ENCODE results near the gene HRAS. TPM values are rescaled to one million over a fixed set of nuclear protein-coding genes. Genes with fewer than 3 reads are reported as not detected.

Gene HRAS
- total and polyA plus RNA-seq, 2 of the 8 experiments (the other 6 are each of a cell fraction or from before 2014, with no cell fraction given) = 44.3 to 54.7 TPM

DNA sequence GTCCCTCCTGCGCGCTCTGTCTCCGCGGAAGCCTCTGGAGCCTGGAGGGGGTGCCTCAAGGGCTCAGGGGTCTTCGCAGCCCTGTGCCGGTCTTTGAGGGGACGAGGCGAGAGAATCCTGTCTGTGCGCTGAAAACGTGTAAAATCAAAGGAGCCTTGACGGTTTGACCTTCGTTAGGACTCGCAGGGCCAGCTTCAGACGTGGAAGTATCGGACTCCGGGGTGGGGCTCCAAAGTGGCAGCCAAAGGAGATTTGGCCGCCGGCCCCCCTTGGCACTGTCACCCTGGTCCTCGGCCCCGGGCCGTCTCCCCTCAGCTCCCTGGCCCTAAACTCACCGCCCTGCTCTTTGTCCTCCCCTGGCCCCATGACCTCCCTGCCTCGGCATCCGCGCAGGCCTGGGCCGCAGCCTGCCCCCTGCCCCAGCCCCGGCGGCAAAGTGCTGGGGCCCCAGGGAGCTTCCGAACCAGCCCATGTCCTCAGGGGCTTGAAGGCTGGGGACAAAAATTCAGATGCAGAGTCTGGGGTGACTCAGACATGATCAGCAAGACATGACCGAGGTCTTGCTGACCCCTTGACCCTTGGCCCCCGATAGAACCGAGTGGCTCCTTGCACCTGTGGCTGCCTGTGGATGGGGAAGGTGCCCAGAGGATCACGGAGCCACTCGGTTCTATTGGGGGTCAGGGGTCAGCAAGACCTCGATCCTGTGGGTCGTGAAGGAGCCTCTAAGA, 33.9 kb upstream of the HRAS start:
- Histone ChIP-seq H3K4me1 (replicated peaks in 1 of 4; ENCODE audit: control insufficient read depth in 3 of 4, insufficient read depth in 4 of 4, low read length in 3 of 4) (peaks cover 2 to 24% (median 12%) of the 10 kb centered on the region in 4 experiments; a peak in 6 of 7 replicates), H2BK5ac (ENCODE audit: low read depth, low read length) (no peak overlapping the region), H2AFZ (ENCODE audit: low read length) (no peak overlapping the region), H3K4me3 (ENCODE audit: extremely low read depth in 1 of 4, insufficient read depth in 2 of 4, low read depth in 3 of 4, low read length in 4 of 4) (peak overlapping the region; percentile 20 to 67 (median 36)), H3K9ac (replicated peaks in 1 of 4; ENCODE audit: extremely low read depth in 1 of 4, low read depth in 3 of 4, low read length in 3 of 4) (0 out of 7 replicates have a peak overlapping the region, but pooled peaks of 1 of the 4 experiments have one; percentile 22), H3K27ac (ENCODE audit: low read depth, low read length) (no peak overlapping the region), H3K4ac (replicated peaks; ENCODE audit: insufficient read length, low read depth, low read length) (peak overlapping the region; percentile 7), H2BK15ac (ENCODE audit: low read length) (peak overlapping the region; percentile 92), H4K91ac (replicated peaks; ENCODE audit: insufficient read length, low read length) (no peak overlapping the region), H4K8ac (ENCODE audit: extremely low read depth, insufficient read depth, low read length) (peak overlapping the region; percentile 45), H2BK12ac (ENCODE audit: low read depth, low read length) (0 out of 2 replicates have a peak overlapping the region, but pooled peaks have one; percentile 27), H4K5ac (ENCODE audit: insufficient read length, low read depth, low read length) (no peak overlapping the region), H3K18ac (ENCODE audit: extremely low read depth, low read length) (peak overlapping the region; percentile 71), H3K23me2 (ENCODE audit: low read depth, low read length) (peaks cover 4% of the 10 kb centered on the region; the same call in 1 of the 2 replicates), H3K4me2 (ENCODE audit: insufficient read depth in 1 of 2, low read depth in 2 of 2, low read length in 2 of 2) (peak overlapping the region; percentile 58 to 93), H3K14ac (ENCODE audit: insufficient read length) (no peak overlapping the region), H3K56ac (replicated peaks; ENCODE audit: insufficient read length, low read depth, low read length) (peak overlapping the region; percentile 59), H3K36me3 (ENCODE audit: control insufficient read depth in 2 of 4, insufficient read depth in 4 of 4, low read length in 3 of 4) (no peaks in the 10 kb centered on the region; a peak in 1 of 8 replicates), H4K20me1 (replicated peaks in 1 of 2; ENCODE audit: control insufficient read depth in 1 of 2, insufficient read depth in 2 of 2, low read length in 2 of 2) (peaks cover 2 to 17% of the 10 kb centered on the region in 2 experiments), H2BK120ac (replicated peaks; ENCODE audit: low read depth, low read length) (no peak overlapping the region), H2AK5ac (ENCODE audit: low read depth, low read length) (no peak overlapping the region), H3K79me1 (ENCODE audit: low read depth, low read length) (peaks cover 6% of the 10 kb centered on the region; the same call in 1 of the 2 replicates), H2BK20ac (ENCODE audit: low read length) (no peak overlapping the region), H3K79me2 (ENCODE audit: control insufficient read depth in 1 of 2, insufficient read depth in 2 of 2, low read length in 2 of 2) (no peaks in the 10 kb centered on the region), H3K23ac (ENCODE audit: insufficient read length) (no peak overlapping the region), H3K9me3 (ENCODE audit: insufficient read depth in 2 of 2, low read depth in 1 of 2, low read length in 1 of 2) (no peaks in the 10 kb centered on the region), H3K27me3 (replicated peaks in 1 of 4; ENCODE audit: control insufficient read depth in 3 of 4, extremely low read depth in 1 of 4, insufficient read depth in 3 of 4, low read length in 3 of 4) (peaks cover under 1 to 5% (median 3%) of the 10 kb centered on the region in 4 experiments)
- FAIRE-seq = no peak
- POLR2A ChIA-PET (ENCODE audit: partially characterized antibody) = interaction anchor here (1.8 to 2.0 kb wide), 3 partner anchors 9 to 213 kb away, joined by 6 to 13 read pairs (median 7); partner anchors contain the start of gene LMNTD2
- TF ChIP-seq RFX5 (IDR thresholded peaks at IDR 0.05; ENCODE audit: borderline replicate concordance, low read depth, low read length) (no peak), KDM5A (IDR thresholded peaks at IDR 0.05; ENCODE audit: low read length) (no peak), EGR1 (IDR thresholded peaks at IDR 0.05; ENCODE audit: borderline replicate concordance, low read depth, low read length) (no peak), HDAC6 (IDR thresholded peaks at IDR 0.05; ENCODE audit: low read depth, low read length) (no peak), RBBP5 (IDR thresholded peaks at IDR 0.05; ENCODE audit: borderline replicate concordance, low read depth, low read length) (no peak), POLR2A (IDR thresholded peaks at IDR 0.05; ENCODE audit: control extremely low read depth in 1 of 2, low read depth in 2 of 2, low read length in 2 of 2) (no peak), TAF7 (optimal IDR thresholded peaks at IDR 0.05; ENCODE audit: borderline replicate concordance, low read depth, low read length) (no peak), FOSL1 (IDR thresholded peaks at IDR 0.05; ENCODE audit: insufficient read depth, low read depth, low read length) (no peak), SRF (IDR thresholded peaks at IDR 0.05; ENCODE audit: low read depth, low read length) (no peak)
- DNase-seq (ENCODE audit: low read depth in 1 of 2, low spot score in 2 of 2) = no peak
- WGBS, 2 experiments (ENCODE audit: extremely low coverage in 1 of 2, insufficient coverage in 1 of 2, insufficient read length in 1 of 2, insufficient replicate concordance in 2 of 2, low coverage in 1 of 2, low lambda C conversion rate in 2 of 2, missing lambda C conversion rate in 1 of 2) = 72% methylated on average over 32 of the region's 36 CpGs; no CpG with 5 or more reads in 1 of the 2 experiments
- CTCF ChIA-PET (ENCODE audit: partially characterized antibody) = interaction anchor here (1.8 kb wide), 1 partner anchor 158 kb away, joined by 6 read pairs; no protein-coding TSS in a partner anchor

Data from H1 (cell line).